ENCODE results near the gene ACIN1. TPM values are rescaled to one million over a fixed set of nuclear protein-coding genes. Genes with fewer than 3 reads are reported as not detected.

Gene ACIN1
- total and polyA plus RNA-seq, 2 of the 8 experiments (the other 6 are each of a cell fraction or from before 2014, with no cell fraction given): 132 to 233 TPM

DNA sequence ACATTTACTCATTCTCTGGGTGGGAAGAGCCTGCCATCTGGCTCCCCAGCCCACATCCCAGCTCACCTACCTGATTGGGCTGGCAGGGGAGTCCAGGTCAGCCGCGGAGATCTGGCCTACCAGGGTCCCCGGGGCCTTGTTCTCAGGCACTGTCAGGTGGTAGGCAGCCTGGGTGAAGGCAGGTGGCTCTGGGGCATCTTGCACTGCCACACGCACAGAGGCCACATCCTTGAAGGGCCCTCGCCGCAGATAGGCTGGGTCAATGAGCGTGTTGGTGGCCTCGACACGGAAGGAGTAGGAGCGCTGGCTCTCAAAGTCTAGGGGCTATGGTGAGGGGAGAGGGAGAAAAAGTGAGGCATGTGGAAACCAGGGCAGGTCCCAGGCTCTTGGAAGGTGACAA, 41.5 kb downstream of the ACIN1 start:
- Histone ChIP-seq H3K79me2 (ENCODE audit: control insufficient read depth in 1 of 2, insufficient read depth in 2 of 2, low read length in 2 of 2) (no peaks in the 10 kb centered on the region), H3K56ac (replicated peaks; ENCODE audit: insufficient read length, low read depth, low read length) (no peak overlapping the region), H3K23me2 (ENCODE audit: low read depth, low read length) (peaks cover 12% of the 10 kb centered on the region), H4K91ac (replicated peaks; ENCODE audit: insufficient read length, low read length) (no peak overlapping the region), H4K8ac (ENCODE audit: extremely low read depth, insufficient read depth, low read length) (no peak overlapping the region), H3K79me1 (ENCODE audit: low read depth, low read length) (no peaks in the 10 kb centered on the region), H2BK120ac (replicated peaks; ENCODE audit: low read depth, low read length) (no peak overlapping the region), H3K4ac (replicated peaks; ENCODE audit: insufficient read length, low read depth, low read length) (no peak overlapping the region), H3K9ac (replicated peaks in 1 of 4; ENCODE audit: extremely low read depth in 1 of 4, low read depth in 3 of 4, low read length in 3 of 4) (no peak overlapping the region), H3K27ac (ENCODE audit: low read depth, low read length) (no peak overlapping the region), H2BK15ac (ENCODE audit: low read length) (no peak overlapping the region), H3K14ac (ENCODE audit: insufficient read length) (no peak overlapping the region), H2BK20ac (ENCODE audit: low read length) (no peak overlapping the region), H4K20me1 (replicated peaks in 1 of 2; ENCODE audit: control insufficient read depth in 1 of 2, insufficient read depth in 2 of 2, low read length in 2 of 2) (peaks cover 0 to 4% of the 10 kb centered on the region in 2 experiments), H3K18ac (ENCODE audit: extremely low read depth, low read length) (no peak overlapping the region), H2AFZ (ENCODE audit: low read length) (no peak overlapping the region), H3K4me1 (replicated peaks in 1 of 4; ENCODE audit: control insufficient read depth in 3 of 4, insufficient read depth in 4 of 4, low read length in 3 of 4) (peaks cover 0 to 15% (median 4%) of the 10 kb centered on the region in 4 experiments; a peak in 4 of 7 replicates), H3K36me3 (ENCODE audit: control insufficient read depth in 2 of 4, insufficient read depth in 4 of 4, low read length in 3 of 4) (peaks cover 0 to 7% (median 2%) of the 10 kb centered on the region in 4 experiments; a peak in 5 of 8 replicates), H3K23ac (ENCODE audit: insufficient read length) (no peak overlapping the region), H4K5ac (ENCODE audit: insufficient read length, low read depth, low read length) (no peak overlapping the region), H3K9me3 (ENCODE audit: insufficient read depth in 2 of 2, low read depth in 1 of 2, low read length in 1 of 2) (no peaks in the 10 kb centered on the region), H3K4me2 (ENCODE audit: insufficient read depth in 1 of 2, low read depth in 2 of 2, low read length in 2 of 2) (no peak overlapping the region), H2BK12ac (ENCODE audit: low read depth, low read length) (no peak overlapping the region), H2BK5ac (ENCODE audit: low read depth, low read length) (no peak overlapping the region), H2AK5ac (ENCODE audit: low read depth, low read length) (no peak overlapping the region), H3K4me3 (ENCODE audit: extremely low read depth in 1 of 4, insufficient read depth in 2 of 4, low read depth in 3 of 4, low read length in 4 of 4) (no peak overlapping the region), H3K27me3 (replicated peaks in 1 of 4; ENCODE audit: control insufficient read depth in 3 of 4, extremely low read depth in 1 of 4, insufficient read depth in 3 of 4, low read length in 3 of 4) (no peaks in the 10 kb centered on the region; a peak in 1 of 7 replicates)
- ChIA-PET CTCF (ENCODE audit: partially characterized antibody) (interaction anchor here (0.9 to 29.2 kb wide), 11 partner anchors 11 to 80 kb away, joined by 3 to 785 read pairs (median 6); partner anchors contain the start of genes AJUBA and PSMB11), POLR2A (ENCODE audit: partially characterized antibody) (interaction anchor here (0.9 to 4.0 kb wide), 6 partner anchors 47 to 124 kb away, joined by 3 to 23 read pairs (median 4); partner anchors contain the start of gene PRMT5)
- TF ChIP-seq BRCA1 (IDR thresholded peaks at IDR 0.05; ENCODE audit: low read depth, low read length) (no peak), MAFK (IDR thresholded peaks at IDR 0.05; ENCODE audit: low read depth, low read length) (no peak), RBBP5 (IDR thresholded peaks at IDR 0.05; ENCODE audit: borderline replicate concordance, low read depth, low read length) (no peak), HDAC6 (IDR thresholded peaks at IDR 0.05; ENCODE audit: low read depth, low read length) (no peak), PHF8 (conservative IDR thresholded peaks at IDR 0.05; ENCODE audit: low read depth, low read length) (no peak), NANOG (IDR thresholded peaks at IDR 0.05; ENCODE audit: insufficient read depth, low read depth, low read length, poor library complexity, severe bottlenecking) (no peak), TCF12 (IDR thresholded peaks at IDR 0.05; ENCODE audit: low read depth, low read length) (no peak), SP1 (IDR thresholded peaks at IDR 0.05; ENCODE audit: low read depth, low read length) (no peak), USF2 (IDR thresholded peaks at IDR 0.05; ENCODE audit: low read length) (no peak), CHD2 (IDR thresholded peaks at IDR 0.05; ENCODE audit: low read length) (no peak), NRF1 (IDR thresholded peaks at IDR 0.05; ENCODE audit: low read depth, low read length) (no peak), ASH2L (IDR thresholded peaks at IDR 0.05; ENCODE audit: low read length) (no peak), RXRA (IDR thresholded peaks at IDR 0.05; ENCODE audit: insufficient read depth, low read depth, low read length) (no peak), TBP (IDR thresholded peaks at IDR 0.05; ENCODE audit: low read depth, low read length) (no peak)
- DNase-seq (ENCODE audit: low read depth in 1 of 2, low spot score in 2 of 2) (no peak), FAIRE-seq (no peak)
- 96% methylated on average over 8 of the region's 10 CpGs; no CpG with 5 or more reads in 1 of the 2 experiments for WGBS, 2 experiments (ENCODE audit: extremely low coverage in 1 of 2, insufficient coverage in 1 of 2, insufficient read length in 1 of 2, insufficient replicate concordance in 2 of 2, low coverage in 1 of 2, low lambda C conversion rate in 2 of 2, missing lambda C conversion rate in 1 of 2)
